ENCODE measurements around the gene WDR11.

WDR11 gene

GRCh38 chr10:120944586-120945125, 93.5 kb downstream of the WDR11 start:
- DNase-seq (ENCODE audit: low read depth in 2 of 2): no peak

GRCh38 chr10:120945182-120945581, 94.0 kb downstream of the WDR11 start:
- no peak for DNase-seq (ENCODE audit: low read depth in 2 of 2)

- DNase-seq (ENCODE audit: low read depth in 2 of 2): no peak
Observed at GRCh38 chr10:120945801-120946302, 94.7 kb downstream of the WDR11 start.

- no peak for DNase-seq (ENCODE audit: low read depth in 2 of 2)
Observed at GRCh38 chr10:120946497-120946896, 95.3 kb downstream of the WDR11 start.

GRCh38 chr10:120948889-120949608, 97.9 kb downstream of the WDR11 start:
- DNase-seq (ENCODE audit: low read depth in 2 of 2): peak in 1 of 2 donors; percentile 25

GRCh38 chr10:120949609-120950031, 98.5 kb downstream of the WDR11 start:
- DNase-seq (ENCODE audit: low read depth in 2 of 2): no peak

GRCh38 chr10:120950051-120950561, 98.9 kb downstream of the WDR11 start:
- DNase-seq (ENCODE audit: low read depth in 2 of 2): no peak

- DNase-seq (ENCODE audit: low read depth in 2 of 2): no peak
Observed at GRCh38 chr10:120951288-120951687, 100.1 kb downstream of the WDR11 start.

- no peak for DNase-seq (ENCODE audit: low read depth in 2 of 2)
Observed at GRCh38 chr10:120953897-120954296, 102.7 kb downstream of the WDR11 start.

Measured in stimulated activated CD8-positive, alpha-beta memory T cell treated with anti-CD3 and anti-CD28 coated beads, Interleukin-7, amount 100 ng/mL, for 4 hours (primary cell).